ENCODE results near the gene COG2.
"Not testable (repeated sequence)": the region's sequence is repeated elsewhere in the genome, so short reads cannot be mapped to it uniquely, and the experiment has no call there.

The COG2 gene

DNA sequence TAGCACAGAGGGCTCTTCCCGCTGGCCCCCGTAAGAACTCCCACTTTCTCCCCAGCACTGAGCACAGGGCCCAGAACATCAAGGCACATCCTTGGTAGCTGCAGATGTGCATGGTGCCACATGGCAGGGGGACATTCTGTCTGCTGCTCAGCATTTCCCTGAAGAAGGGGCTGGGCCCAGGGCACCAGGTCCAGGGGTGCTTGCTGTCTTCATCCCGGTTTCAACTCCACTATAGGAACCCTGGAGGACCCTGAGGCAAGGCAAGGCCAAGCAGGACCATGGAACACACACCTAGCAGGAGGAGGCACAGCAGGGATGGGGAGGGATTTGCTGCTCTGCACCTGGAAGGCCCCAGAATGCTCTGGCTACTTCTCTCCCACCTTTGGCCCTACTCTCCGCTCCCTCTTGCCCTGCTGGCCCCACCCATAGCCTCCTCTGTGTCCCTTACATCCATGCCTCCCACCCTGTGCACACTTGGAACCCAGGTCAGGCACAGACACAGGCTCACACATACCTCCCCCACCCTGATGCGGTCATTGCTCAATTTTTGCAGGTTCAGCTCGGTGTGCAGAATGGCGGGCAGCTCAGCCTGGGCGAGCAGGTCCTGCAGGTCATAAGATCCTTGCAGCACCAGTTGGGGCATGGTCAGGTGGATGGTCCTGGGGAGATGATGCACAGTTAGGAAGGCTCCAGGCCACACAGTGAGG lies 61.6 kb downstream of the COG2 start:
- DNase-seq, result no peak

GRCh38 chr1:230704830-230705229 lies 62.5 kb downstream of the COG2 start:
- DNase-seq, result no peak

DNA sequence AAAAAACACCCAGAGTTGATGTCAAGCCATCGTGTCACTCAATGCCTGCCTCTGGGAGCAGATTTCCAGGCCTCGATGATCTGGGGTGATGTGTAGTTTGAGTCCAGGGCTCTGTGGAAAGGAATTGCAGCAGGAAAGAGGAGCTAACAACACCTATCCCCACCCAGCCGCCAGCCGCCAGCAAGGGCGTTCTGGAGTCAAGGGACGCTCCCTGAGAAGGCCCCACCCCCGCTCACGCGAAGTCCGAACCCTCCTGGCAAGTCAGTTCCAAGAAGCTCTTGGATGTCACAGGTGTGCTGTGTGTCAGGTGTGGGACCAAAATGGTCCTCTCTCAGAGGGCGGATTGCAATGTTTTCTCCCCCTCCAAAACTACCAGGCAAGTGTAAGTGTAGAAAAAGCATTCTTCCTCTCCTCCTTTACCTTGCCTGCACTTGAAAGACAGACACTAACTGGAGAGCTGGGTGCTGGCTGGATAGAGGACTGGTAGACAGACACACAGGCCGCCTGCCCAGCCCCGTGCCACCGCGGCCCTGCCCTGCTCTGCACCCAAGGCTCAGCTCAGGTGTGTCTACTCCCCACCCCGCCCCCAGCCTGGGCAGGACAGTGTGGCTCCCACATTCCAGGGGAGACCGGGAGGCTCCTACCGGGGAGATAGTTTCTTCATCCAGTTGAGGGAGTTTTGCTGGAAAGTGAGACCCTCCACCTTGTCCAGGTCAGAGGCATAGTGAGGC lies 63.2 kb downstream of the COG2 start:
- no peak for DNase-seq

- no peak for DNase-seq
Observed at GRCh38 chr1:230706020-230706699, 63.9 kb downstream of the COG2 start.

- no peak for DNase-seq
Observed at GRCh38 chr1:230706887-230707731, 64.8 kb downstream of the COG2 start.

DNA sequence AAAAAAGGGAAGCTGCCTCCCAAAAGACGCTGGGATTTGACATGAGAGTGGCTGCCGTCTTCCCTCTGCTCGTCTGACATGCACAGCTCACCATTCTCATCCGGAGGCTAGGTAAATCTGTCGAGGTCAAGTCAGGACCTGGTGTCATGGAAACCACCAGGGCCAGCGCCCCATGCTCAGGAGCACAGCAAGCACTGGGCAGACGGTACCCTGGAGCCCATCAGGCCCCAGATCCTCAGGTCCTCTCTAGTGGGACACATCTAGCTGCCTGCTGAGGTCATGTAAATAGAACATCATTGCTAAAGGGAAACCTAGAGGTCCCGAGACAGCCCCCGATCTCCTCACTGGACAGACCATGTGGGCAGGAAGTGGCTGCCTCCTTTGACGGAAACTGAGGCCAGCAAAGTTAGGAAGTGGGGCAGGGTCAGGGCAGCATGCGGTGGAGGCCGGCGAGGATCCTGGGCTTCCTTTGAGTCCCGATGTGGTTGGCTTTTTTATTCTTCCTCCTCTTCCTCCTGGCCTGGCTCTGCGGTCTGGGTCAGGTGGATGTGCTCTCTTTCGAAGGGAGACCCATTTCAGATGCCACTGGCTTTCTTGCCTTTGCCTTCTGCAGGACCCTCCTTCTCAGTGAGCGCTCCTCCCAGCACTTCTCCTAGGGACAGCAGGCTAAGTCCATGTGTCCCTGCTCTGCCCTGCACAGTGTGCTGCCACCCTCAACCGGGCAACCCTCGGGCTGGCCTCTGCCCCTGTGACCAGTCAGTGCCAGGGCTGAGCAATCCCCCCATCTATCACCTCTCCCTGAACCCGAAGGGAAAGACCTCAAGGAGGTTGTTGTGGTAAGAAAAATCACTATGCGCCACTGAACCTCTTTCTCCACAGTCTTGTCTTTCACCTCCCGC lies 65.7 kb downstream of the COG2 start:
- DNase-seq, result no peak

DNA sequence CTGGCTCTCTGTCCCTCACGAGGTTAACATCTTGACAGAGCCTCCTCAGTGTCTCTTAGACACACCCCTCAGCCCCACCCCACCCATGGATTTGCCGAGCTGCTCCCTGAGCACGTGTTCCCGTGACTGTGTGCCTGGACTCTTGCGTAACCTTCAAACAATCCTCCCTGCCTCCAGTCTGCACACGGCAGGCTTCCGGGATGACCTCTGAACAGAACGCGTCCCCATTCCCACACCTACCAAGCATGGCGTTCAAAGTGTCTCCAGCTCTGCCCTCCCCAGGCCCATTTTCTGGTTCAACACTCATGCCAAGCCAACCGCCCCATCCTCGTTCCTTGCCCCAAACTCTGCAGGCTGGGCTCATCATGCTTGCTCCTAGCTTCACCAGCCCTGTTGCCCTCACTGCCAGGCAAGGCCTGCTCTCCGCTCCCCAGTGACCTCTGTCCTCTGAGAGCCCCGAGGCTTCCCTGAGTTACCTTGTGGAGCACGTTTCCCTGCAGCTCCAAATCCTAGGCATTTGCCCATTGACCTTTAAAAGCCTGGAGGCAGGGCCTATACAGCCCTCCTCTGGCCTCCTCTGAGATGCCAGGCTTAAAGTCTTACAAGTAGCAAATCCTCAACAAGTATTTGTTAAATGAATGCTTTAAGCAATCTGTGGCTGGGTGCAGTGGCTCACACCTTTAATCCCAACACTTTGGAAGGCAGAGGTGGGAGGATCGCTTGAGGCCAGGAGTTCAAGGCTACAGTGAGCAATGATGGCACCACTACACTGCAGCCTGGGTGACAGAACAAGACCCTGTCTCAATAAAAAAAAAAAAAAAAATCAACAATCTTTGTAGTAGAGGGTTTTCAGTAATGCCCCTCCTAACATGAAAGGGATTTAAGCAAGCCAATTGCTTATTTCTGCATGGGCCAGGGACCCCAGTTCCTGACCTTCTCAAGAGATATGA lies 66.6 kb downstream of the COG2 start:
- no peak for DNase-seq

DNA sequence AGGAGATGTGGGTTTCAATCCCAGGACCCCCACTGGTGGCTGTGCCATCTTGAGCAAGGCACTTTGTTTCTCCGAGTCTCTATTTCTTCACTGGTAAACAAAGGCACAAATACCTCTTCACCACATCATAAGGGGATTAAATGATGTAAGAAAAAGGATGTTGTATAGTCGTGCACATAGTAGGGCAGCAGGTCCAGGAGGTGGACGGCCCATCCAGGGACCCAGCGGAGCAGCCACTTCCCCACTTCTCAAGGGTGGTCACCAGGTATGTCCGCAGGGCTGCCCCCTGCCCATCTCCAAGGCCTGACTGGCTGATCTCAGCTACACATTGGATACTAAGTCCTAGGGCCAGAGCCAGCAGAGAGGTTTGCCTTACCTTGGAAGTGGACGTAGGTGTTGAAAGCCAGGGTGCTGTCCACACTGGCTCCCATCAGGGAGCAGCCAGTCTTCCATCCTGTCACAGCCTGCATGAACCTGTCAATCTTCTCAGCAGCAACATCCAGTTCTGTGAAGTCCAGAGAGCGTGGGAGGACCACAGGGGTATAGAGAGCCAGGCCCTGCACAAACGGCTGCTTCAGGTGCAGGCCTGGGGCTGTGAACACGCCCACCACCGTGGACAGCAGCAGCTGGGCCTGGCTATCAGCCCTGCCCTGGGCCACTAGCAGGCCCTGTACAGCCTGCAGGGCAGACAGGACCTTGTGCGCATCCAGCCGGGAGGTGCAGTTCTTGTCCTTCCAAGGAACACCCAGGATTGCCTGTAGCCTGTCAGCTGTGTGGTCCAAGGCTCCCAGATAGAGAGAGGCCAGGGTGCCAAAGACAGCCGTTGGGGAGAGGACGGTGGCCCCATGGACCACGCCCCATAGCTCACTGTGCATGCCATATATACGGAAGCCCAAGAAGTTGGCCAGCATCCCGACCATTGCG lies 67.6 kb downstream of the COG2 start:
- no peak for DNase-seq

- DNase-seq, result no peak
Observed at GRCh38 chr1:230710543-230710904, 68.2 kb downstream of the COG2 start.

GRCh38 chr1:230711245-230711644 lies 69.0 kb downstream of the COG2 start:
- no peak for DNase-seq

DNA sequence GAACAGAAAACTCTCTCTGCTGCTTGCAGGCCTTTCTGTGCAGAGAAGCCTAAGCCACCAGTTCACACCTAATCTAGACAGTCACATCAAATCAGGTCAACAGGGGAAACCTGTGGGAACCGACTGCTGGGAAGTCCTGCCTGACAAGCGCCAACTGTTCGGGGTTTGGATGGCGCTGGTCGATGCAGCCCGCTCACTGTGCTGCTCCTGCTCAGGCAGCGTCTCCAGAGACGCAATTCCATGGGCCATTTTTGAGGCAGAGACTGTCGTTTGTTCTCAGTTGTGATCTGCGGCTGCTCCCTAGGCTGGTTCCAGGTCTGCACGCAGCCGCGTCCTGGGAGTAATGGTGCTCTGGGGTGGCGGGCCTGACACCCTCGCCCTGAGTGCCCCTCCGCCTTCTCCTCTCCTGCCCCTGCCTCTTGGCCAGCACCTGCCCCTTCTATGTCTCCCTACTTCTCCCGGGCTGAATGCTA lies 70.2 kb downstream of the COG2 start:
- DNase-seq, result no peak

DNA sequence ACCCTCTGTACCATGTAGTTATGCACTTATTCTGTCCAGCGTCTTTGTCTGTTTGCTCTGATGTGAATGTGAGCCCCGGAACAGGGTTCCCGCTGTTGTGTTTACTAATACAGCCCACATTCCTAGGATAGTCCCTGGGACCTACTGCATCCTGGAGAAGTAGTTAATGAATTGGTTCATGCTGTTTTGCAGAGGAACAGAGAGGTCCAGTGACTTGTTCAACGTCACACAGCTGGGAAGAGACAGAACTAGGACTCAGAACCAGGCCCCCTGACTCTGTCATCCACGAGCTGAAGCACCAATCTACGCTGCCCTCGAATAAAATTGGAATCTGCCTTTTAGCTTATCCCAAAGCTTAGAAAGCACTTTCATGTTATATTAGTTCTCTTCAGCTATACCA lies 70.9 kb downstream of the COG2 start:
- DNase-seq, result no peak

GRCh38 chr1:230713547-230713914 lies 71.2 kb downstream of the COG2 start:
- no peak for DNase-seq

DNA sequence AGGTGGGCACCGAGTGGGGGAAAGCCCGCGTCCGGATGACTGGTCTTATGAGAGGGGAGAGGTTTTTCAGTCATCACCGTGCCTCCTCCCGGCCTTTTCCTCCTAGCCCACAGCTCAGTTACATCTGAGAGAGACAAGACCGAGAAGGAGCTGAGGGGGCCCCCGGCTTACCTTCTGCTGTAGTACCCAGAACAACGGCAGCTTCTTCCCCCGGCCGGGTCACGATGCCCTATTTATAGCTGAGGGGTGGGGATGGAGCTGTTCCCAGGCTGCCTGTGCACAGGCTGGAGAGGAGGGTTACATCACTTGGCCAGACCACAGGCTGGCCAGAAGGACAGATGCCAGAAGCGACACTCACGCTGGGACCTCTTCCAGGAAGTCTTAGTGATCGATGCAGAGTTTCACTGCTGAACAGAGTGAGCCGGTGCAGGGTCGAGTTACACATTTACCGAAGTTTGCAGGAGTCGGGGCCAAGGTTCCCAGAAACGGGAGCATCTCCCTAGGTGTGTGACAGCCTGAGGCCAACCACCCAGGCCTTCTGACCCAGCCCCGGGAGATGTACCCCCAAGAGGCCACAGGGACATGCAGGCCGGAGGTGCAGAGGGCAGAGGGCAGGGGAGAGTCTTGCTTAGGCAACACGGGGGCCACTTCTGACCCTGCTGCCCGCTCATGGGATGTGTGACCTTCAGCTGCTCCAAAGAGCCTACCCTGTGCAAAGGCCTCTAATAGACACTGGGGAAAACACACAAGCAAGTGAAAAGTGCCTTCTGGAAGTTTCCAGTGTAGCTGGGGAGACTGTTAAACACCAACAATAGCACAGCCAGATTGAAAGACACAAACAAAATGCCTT lies 71.9 kb downstream of the COG2 start, which contains the start of gene AGT:
AGT (minus strand) TSS at position 208 of the 850 bp plus-strand sequence. CDS start 3,299 bp downstream, outside the sequence.
- DNase-seq, result no peak

- no peak for DNase-seq
Observed at GRCh38 chr1:230715510-230715909, 73.2 kb downstream of the COG2 start.

- DNase-seq, result not testable (repeated sequence)
Observed at GRCh38 chr1:230716453-230716852, 74.2 kb downstream of the COG2 start.

GRCh38 chr1:230717251-230717650 lies 75.0 kb downstream of the COG2 start:
- DNase-seq, result no peak

GRCh38 chr1:230721849-230722522 lies 79.7 kb downstream of the COG2 start:
- DNase-seq, result not testable (repeated sequence)
